ENCODE results near the gene MINK1.

Gene MINK1

DNA sequence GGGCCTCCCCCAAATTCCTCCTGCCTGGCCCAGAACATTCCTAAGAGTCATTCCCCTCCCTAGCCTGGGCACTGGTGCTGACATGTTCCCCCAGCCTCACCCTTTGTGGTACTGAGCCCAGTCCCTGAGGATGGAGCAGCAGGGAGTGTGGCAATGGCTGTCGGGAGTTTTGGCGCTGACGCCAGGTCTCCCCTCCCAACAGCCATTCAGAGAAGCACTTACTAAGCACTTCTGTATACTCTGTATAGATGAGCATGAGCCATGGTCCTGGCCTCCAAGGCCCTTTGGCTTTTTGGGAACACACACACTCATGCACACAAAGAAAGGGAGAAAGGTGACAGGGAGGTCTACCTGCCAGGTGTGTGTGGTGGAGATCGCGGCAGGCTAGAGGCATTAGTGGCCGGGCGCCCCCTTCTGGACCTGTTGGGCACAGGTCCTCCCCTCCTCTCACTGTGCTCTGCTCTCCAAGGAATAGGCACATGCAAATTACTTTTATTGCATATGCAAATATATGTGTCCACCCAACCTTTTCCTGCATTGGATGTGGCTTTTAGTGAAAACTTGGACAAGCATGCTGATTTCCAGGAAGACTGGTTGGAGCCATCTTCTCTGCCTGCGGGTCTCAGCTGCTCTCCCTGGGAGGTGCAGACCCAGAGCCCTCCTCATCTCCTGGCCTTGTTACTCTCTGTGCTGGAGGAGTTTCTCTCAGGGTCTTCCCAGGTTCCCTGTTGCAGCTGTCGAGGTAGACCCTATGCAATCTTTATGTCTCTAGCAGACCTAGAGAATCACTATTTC is 48.8 kb downstream of the MINK1 start:
- no peak for DNase-seq

DNA sequence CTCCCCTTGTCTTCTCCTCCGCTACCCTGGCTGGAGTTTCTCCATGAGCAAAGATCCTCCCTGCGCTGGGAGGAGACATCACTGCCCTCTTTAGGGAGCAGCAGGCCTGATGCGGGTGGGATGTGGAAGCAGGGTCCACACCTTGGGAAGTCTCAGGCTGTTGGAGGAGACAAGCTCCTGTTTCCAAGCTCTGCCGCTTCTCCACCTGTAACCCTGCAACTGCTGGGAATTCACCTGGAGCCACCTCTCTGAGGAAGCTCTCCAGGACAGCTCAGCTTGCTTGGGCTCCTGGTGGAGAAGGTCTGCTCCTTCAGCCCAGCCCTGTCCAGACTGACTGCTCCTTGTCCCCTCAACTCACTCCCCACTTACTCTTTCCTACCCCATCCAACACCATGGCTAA is 51.3 kb downstream of the MINK1 start:
- DNase-seq = no peak

DNA sequence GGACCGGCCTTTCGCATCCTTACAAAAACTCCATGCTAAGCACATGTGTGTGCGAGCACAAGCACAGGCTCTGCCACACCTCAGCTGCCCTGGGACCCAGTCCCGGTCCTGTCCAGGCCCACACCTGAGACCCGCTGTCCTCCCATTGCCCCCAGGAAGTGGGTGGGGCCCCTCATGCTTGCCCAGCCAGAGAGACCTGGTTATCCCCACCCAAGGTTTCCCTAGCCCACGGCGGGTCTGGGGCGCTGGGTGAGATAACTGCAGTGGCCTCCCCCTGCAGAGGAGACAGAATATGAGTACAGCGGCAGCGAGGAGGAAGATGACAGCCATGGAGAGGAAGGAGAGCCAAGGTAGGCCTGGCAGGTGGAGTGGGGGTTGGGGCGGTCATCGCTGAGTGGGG is 53.7 kb downstream of the MINK1 start:
- DNase-seq = no peak

DNA sequence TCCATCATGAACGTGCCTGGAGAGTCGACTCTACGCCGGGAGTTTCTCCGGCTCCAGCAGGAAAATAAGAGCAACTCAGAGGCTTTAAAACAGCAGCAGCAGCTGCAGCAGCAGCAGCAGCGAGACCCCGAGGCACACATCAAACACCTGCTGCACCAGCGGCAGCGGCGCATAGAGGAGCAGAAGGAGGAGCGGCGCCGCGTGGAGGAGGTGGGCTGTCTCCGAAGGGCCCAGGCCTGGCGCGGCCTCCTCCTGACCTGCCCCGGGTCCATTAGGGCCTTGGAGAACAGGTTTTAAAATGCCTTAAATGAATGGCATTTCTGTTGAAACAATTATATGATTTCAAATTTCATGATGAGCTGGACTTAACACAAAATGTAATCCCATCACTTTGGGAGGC is 54.4 kb downstream of the MINK1 start:
- no peak for DNase-seq

DNA sequence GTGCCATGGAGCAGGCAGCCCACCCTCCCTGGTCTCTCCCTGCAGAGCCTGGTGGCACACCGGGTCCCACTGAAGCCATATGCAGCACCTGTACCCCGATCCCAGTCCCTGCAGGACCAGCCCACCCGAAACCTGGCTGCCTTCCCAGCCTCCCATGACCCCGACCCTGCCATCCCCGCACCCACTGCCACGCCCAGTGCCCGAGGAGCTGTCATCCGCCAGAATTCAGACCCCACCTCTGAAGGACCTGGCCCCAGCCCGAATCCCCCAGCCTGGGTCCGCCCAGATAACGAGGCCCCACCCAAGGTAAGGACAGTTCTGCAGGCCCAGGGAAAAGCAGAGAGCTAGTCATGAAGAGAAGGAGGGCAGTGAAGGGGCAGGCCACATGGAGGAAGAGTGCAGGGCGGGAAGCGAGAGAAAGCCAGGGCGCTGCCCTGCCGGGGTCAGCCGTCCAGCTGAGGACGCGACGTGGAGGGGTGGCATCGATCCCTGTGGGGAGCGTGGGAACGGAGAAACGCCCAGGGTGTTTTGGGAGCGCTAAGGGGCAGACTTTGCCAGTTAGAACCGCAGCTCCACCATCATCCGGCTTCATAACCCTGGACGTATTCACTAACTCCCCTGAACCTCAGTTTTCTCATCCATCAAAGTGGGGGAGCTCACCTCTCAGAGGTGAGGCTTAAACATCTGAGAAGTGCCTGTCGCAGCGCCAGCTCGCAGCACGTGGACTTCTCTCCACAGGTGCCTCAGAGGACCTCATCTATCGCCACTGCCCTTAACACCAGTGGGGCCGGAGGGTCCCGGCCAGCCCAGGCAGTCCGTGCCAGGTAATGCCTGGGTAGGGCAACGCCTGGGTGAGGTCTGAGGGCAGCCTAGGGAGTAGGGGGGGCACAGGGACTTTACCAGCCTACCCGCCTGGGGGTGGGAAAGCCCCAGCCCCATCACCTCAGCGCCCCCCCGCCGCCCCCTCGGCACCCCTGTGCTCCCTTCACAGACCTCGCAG is 58.6 kb downstream of the MINK1 start:
- DNase-seq = no peak

DNA sequence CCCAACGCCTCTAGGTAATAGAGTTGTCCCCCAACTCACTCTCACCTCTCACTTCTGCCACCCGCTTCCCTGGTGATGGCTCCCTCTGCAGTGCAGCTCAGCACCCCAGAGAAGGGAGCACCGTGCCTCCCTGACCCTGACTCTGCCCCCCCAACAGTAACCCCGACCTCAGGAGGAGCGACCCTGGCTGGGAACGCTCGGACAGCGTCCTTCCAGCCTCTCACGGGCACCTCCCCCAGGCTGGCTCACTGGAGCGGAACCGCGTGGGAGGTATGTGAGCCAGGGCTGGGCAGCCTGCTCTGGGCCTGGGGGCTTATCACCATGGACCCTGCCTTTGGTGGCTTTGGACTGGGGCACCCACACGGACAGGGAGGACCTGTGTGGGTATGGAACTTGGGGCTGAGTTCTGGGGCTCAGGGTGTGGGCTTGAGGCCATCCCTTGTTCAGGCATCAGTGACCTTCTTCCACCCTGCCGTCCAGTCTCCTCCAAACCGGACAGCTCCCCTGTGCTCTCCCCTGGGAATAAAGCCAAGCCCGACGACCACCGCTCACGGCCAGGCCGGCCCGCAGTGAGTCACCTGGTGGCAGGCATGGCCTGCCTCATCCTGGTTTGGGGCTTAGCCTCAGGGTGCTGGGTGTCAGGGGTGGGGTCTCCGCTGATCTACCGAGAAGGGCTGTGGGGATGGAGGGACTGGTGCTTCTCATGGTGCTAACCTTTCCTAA is 59.5 kb downstream of the MINK1 start:
- DNase-seq = no peak

DNA sequence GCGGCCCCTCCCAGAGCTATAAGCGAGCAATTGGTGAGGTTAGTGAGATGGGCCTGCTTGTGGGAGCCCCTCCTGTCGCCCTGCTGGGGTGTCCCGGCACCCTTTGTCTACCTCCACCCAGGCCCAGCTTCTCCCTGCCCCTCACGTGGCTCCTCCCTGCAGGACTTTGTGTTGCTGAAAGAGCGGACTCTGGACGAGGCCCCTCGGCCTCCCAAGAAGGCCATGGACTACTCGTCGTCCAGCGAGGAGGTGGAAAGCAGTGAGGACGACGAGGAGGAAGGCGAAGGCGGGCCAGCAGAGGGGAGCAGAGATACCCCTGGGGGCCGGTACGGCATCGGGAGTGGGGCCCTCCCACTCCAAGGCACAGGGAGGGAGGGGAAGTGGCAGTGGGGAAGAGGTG is 60.1 kb downstream of the MINK1 start:
- DNase-seq = no peak

DNA sequence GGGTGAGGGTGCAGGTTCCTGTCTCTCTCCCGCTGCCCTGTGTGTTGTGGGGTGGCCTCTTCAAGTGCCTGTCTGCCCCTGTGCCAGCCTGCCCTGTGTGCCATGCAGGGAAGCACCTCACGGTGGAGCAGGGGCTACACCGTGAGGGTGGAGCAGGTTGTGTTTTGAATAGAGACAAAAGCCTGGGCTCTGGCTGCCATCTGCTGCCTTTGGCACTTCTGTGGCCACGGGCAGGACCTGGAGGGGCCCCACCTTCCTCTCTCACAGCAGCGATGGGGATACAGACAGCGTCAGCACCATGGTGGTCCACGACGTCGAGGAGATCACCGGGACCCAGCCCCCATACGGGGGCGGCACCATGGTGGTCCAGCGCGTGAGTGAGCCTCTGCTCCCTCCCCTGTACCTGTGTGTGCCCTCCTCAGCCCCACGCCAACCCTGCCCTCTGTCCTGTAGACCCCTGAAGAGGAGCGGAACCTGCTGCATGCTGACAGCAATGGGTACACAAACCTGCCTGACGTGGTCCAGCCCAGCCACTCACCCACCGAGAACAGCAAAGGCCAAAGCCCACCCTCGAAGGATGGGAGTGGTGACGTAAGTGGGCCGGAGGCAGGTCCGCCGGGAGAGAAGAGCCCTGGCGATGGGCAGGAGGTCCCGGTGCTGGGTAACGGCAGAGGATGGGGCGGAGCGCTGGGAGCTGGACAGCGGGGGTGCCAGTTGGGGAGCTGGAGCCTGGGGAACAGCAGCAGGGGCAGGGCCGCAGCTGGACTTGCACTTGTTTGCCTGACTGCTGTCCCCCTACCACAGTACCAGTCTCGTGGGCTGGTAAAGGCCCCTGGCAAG is 60.8 kb downstream of the MINK1 start:
- DNase-seq = no peak

DNA sequence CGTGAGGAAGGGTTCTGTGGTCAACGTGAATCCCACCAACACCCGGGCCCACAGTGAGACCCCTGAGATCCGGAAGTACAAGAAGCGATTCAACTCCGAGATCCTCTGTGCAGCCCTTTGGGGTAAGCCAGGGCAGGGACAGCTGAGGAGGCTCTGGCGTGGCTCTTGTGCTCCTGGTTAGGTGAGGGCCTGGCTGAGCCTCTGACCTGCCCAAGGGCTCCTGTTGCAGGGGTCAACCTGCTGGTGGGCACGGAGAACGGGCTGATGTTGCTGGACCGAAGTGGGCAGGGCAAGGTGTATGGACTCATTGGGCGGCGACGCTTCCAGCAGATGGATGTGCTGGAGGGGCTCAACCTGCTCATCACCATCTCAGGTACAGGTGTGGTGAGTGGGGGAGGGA is 62.0 kb downstream of the MINK1 start:
- DNase-seq = no peak

DNA sequence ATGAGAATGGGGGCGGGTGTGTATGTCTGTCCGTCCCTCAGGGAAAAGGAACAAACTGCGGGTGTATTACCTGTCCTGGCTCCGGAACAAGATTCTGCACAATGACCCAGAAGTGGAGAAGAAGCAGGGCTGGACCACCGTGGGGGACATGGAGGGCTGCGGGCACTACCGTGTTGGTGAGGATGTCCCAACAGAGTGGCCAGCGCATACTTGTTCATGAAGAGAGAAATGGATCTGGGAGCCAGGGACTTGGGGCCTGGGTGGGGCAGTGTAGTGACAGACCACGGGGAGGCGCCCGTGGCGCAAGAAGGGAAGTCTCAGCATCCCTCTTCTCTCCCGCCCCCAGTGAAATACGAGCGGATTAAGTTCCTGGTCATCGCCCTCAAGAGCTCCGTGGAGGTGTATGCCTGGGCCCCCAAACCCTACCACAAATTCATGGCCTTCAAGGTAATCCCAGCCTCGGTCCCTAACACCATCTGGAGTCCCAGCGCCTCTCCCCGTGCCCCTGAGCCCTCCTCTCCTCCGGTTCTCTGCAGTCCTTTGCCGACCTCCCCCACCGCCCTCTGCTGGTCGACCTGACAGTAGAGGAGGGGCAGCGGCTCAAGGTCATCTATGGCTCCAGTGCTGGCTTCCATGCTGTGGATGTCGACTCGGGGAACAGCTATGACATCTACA is 62.7 kb downstream of the MINK1 start:
- peak; percentile 66 for DNase-seq

DNA sequence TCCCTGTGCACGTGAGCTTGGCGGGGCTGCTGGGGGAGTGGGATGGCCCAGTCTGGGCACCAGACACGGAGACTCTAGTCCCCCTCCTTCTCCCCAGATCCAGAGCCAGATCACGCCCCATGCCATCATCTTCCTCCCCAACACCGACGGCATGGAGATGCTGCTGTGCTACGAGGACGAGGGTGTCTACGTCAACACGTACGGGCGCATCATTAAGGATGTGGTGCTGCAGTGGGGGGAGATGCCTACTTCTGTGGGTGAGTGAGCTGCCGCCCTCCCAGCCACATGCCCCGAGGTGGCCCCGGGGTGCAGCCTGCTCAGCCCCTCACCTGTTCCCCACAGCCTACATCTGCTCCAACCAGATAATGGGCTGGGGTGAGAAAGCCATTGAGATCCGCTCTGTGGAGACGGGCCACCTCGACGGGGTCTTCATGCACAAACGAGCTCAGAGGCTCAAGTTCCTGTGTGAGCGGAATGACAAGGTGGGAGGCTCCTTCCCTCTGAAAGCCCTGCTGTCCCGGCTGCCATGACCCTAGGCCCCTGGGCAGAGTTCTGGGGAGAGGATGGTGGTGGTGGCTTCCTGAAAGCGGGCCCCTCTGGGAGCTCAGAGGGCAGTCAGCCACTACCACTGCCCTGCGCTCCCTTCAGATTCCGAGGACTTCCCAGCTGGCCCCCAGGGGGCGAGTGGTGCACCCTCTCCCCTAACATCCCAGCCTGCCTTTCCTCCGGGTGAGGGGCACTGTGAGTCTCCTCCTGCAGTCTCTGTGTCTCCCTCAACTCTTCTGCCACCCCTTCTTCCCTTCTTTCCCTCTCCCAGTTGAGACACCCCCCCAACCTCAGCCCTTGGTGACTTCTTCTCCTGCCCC is 63.4 kb downstream of the MINK1 start:
- DNase-seq = no peak

DNA sequence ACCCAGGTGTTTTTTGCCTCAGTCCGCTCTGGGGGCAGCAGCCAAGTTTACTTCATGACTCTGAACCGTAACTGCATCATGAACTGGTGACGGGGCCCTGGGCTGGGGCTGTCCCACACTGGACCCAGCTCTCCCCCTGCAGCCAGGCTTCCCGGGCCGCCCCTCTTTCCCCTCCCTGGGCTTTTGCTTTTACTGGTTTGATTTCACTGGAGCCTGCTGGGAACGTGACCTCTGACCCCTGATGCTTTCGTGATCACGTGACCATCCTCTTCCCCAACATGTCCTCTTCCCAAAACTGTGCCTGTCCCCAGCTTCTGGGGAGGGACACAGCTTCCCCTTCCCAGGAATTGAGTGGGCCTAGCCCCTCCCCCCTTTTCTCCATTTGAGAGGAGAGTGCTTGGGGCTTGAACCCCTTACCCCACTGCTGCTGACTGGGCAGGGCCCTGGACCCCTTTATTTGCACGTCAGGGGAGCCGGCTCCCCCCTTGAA is 64.1 kb downstream of the MINK1 start:
- DNase-seq = no peak

DNA sequence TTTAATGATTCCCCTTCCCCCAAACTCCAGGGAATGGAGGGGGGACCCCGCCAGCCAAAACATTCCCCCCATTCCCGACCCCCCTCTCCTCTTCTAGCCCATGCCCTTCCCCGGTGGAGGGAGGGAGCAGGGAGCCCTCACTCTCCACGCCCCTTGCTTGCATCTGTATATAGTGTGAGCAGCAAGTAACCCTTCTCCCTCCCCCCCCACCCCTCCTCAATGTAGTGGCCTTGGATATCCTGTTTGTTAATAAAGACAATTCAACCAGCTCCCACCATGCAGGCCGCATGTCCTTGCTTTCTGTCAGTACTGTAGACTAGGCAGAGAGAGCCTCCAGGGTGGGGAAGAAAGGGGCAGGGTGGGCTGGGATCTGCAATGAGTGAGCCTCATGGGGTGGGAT is 64.6 kb downstream of the MINK1 start:
- no peak for DNase-seq

DNA sequence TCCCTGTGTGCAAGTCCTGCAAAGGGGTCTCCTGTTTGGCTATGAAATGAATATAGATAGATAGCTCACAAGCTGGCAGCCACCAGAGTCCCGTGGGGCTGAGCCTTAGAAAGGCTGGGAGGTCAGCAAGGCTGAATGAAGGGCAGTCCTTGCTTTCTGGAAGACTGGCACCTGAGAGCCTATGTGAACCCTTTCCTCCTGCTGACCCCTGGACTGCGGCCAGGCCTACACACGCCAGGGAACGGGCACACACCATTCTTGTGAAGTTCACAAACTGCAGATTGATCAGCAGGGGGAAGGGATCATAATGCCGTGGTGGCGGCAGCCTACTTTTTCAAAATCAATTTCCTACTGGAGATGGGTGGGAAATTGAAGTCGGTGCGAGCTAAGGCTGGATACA is 65.2 kb downstream of the MINK1 start:
- no peak for DNase-seq

DNA sequence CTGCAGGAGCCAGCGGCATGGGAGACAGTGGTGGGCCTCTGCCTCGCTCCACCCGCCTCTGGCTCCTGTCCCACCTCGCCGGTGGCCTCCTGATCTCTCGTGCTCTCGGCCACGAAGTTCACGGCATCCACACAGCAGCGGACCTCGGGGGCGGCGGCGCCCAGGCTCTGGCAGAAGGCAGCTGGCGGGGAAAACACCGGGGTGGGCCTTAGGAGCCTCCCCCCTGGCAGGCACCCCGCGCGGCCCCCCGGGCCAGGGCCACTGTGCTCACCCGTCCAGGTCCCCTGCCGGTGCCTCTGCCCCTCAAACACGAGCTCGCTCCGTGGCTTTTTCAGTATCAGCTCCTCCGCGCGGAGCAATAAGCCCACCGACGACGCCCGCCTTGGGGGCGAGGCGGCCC is 65.8 kb downstream of the MINK1 start:
- no peak for DNase-seq

DNA sequence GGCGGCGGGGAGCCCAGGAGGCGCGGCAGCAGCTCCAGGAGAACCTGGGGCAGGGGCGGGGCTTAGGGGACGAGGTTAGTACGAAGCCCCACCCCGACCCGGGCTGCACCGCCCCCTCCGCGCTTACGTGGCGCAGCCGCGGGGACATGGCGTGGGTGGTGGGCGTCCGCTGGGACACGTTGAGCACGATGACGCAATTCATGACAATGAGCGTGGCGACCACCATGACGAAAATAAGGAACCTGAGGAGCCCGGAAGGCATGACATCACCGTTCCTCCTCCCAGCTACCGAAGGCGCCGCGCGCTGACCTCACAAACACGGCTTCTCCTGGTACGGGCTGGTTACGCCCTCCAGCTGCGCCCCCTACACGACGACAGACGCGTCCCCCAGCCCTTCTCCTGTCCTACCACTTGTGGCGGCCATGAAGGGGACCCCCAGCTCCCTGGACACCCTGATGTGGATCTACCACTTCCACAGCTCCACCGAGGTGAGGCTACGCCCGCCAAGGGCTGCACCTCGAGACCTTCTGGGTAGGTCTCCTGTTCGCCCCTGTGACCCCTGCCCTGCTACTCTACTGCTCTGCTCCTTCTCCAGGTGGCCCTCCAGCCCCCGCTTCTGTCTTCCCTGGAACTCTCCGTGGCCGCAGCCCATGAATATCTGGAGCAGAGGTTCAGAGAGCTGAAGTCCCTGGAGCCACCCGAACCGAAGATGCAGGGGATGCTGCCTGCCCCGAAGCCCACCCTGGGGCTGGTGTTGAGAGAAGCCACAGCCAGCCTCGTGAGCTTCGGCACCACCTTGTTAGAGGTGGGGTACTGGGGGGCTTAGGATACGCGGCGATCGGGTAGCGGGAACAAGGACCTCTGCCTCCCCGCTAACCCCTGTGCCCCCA is 66.4 kb downstream of the MINK1 start, which contains the start of gene C17orf107:
C17orf107 (plus strand) TSS at position 196 of the 890 bp plus-strand sequence; CDS start at position 423, 227 bp downstream.
- DNase-seq = no peak

DNA sequence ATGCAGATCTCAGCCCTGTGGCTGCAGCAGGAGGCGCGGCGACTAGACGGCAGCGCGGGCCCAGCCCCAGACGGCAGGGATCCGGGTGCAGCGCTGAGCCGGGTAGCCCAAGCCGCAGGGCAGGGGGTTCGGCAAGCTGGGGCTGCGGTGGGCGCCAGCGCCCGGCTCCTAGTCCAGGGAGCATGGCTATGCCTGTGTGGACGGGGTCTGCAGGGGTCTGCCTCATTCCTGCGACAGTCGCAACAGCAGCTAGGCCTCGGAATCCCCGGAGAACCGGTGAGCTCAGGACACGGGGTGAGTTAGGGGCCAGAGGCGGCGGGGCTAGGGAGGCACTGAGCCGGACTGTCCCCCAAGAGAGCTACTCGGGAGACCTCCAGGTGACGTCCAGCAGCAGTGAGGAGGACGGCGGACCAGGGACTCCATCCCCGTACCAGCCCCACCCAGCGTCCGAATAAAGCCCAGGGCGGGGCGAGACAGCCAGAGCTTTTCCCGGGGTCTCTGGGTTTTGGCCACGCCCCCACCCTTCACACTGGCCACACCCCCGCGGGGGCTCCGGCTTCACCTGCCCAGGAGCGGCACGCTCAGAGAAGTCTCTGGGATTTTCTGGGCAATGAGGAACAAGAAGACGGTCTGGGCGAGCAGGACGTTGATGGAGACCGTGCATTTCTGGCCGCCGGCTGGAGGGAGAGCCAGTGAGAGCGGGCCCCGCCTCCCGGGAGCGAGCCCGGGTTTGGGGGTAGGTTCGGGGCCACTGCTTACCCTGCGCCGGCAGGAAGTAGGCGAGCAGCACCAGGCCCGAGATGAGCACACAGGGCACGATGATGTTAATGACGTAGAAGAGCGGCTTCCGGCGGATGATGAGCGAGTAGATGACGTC is 67.3 kb downstream of the MINK1 start:
- DNase-seq = no peak

DNA sequence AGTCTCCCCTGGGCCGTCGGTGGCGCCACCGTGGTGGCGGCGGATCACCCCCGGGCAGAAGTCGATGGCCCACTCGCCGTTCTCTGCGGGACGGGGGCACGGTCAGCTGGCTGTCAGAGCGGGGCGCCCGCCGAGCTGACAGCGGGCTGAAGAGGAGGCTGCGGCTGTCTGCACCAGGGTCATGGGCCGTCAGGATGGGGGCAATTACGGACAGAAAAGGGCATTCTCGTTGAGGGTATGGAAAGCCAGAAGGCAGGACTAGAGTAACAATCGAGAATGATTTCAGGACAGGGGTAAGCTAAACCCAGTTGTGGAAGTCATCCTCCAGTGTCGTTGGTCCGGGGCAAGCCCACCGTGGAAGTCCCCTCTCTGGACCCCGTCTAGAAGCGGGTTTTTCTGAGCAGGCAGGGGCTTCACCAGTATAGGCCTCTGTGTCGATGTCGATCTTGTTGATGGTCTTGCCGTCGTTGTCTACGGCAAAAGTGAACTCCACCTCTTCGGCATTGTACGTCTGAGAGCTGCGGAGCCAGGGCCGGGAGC is 68.0 kb downstream of the MINK1 start:
- peak; percentile 18 for DNase-seq
